ENCODE results near the gene ARRB1.

DNA sequence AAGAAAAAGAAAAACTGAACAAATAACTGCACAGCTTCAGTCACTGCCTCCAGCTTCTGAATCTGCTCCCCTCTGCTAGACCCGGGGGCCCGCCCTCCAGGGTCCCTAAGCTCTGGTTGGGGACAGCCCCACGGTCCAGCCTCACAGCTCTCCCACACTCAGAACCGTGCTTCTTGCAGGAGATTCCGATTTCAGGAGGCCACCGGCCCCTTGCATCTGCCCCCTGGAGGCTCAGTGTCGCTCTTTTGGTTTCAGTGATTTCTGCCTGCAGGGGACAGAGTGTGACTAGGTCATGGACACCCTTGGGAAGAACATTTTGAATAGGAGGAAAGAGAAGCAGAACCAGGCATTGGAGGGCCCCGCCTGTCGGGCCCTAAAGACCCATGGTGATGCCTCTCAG lies 24.7 kb upstream of the ARRB1 start:
- TF ChIP-seq, protein P1, sequence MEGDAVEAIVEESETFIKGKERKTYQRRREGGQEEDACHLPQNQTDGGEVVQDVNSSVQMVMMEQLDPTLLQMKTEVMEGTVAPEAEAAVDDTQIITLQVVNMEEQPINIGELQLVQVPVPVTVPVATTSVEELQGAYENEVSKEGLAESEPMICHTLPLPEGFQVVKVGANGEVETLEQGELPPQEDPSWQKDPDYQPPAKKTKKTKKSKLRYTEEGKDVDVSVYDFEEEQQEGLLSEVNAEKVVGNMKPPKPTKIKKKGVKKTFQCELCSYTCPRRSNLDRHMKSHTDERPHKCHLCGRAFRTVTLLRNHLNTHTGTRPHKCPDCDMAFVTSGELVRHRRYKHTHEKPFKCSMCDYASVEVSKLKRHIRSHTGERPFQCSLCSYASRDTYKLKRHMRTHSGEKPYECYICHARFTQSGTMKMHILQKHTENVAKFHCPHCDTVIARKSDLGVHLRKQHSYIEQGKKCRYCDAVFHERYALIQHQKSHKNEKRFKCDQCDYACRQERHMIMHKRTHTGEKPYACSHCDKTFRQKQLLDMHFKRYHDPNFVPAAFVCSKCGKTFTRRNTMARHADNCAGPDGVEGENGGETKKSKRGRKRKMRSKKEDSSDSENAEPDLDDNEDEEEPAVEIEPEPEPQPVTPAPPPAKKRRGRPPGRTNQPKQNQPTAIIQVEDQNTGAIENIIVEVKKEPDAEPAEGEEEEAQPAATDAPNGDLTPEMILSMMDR (IDR thresholded peaks at IDR 0.05) = no peak
- no peak for TF ChIP-seq POLR2A (IDR thresholded peaks at IDR 0.05)
